Skeletal muscle cell (primary cell): ENCODE measurements around the gene OR4N5.

Experiments used
- DNase-seq: peaks from one replicate; pipeline ENCODE4 v3.0.0-alpha.2; 2010; ENCODE audit warnings: low read depth
- H3K4me3 ChIP-seq: 2 replicates; pipeline ENCODE4 v1.5.1; 2011; ENCODE audit warnings: low read depth, mild to moderate bottlenecking, control low read depth, low read length, moderate library complexity

The OR4N5 gene

DNA sequence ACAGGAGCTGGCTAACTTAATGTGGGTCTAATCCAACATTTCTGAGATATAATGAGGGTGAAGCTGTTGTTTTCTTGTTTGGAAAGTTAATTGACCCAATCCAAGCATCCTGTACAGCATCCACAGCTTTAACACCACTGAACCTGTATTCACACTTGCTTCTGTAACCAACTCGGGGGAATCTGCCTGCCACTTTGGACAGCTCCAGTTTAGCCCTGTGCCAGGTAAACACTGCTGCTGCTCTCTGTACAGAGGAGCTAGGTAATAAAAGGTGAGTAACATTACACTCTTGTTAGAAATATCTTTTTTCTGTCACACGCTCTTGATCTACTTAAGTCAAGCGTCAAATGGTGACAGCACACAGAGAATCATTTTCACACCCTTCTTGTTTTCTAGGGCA is 52.8 kb downstream of the OR4N5 start:
- DNase-seq = no peak
- H3K4me3 ChIP-seq = no peak overlapping the region

DNA sequence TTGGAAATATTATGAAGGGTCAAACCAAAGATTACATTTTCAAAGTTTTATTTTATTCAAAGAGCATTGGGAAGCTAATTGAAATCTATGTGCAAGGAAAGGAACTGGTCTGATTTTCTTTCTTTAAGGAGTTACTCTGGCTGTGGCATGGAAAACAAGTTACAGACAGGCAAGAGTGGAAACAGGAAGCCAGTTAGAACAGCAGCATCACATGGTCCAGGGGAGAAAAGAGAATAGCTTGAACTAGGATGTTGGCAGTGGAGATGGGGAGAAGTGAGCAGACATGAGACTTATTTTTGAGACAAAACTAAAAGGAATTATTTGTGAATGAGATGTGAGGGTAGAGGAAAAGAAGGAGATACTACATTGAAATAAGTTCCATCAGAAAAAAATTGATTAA is 55.5 kb downstream of the OR4N5 start:
- DNase-seq = no peak
- H3K4me3 ChIP-seq = no peak overlapping the region
